GM23338 (cell line): ENCODE data around the gene CSF3. TPM values are rescaled to one million over a fixed set of nuclear protein-coding genes. Genes with fewer than 3 reads are reported as not detected.
A peak's percentile ranks its signal among the peaks of the same experiment; 100 is the strongest.

ENCODE experiments used
- ATAC-seq: fragments of 200-7000 bp; cut with Tn5 transposase; 3 replicates; pipeline ENCODE4 v1.9.1; 2020
- DNase-seq: peaks from one replicate; pipeline ENCODE4 v3.0.0-alpha.2; 2015; ENCODE audit warnings: low spot score
- H2AFZ ChIP-seq: fragments of 200-600 bp; sonication (generic); 2 replicates; pipeline ENCODE4 v1.8.0; 2016; ENCODE audit warnings: antibody characterized with exemption, mild to moderate bottlenecking, moderate library complexity
- H3F3A ChIP-seq: fragments of 200-600 bp; sonication (generic); replicated peaks from 2 replicates; pipeline ENCODE4 v1.8.0; 2017; ENCODE audit warnings: antibody characterized with exemption, mixed run types, low read depth
- H3K27ac ChIP-seq: fragments of 200-600 bp; sonication (generic); 2 replicates; pipeline ENCODE4 v1.6.1; 2016; ENCODE audit warnings: low read depth
- H3K27me3 ChIP-seq: fragments of 200-600 bp; sonication (generic); 2 replicates; pipeline ENCODE4 v1.8.0; 2016; ENCODE audit warnings: mild to moderate bottlenecking, mixed run types, moderate library complexity; ENCODE audit not compliant: insufficient read depth
- H3K36me3 ChIP-seq: fragments of 200-600 bp; sonication (generic); 2 replicates; pipeline ENCODE4 v1.8.0; 2016; ENCODE audit warnings: mild to moderate bottlenecking; ENCODE audit not compliant: insufficient read depth
- H3K4me1 ChIP-seq: fragments of 200-600 bp; sonication (generic); 2 replicates; pipeline ENCODE4 v1.8.0; 2016; ENCODE audit warnings: mild to moderate bottlenecking, moderate library complexity; ENCODE audit not compliant: insufficient read depth
- H3K4me2 ChIP-seq: fragments of 200-600 bp; sonication (generic); 2 replicates; pipeline ENCODE4 v1.7.1; 2017; ENCODE audit warnings: mixed run types
- H3K4me3 ChIP-seq: fragments of 200-600 bp; sonication (generic); 2 replicates; pipeline ENCODE4 v1.6.1; 2016; ENCODE audit warnings: mixed run types
- H3K79me2 ChIP-seq: fragments of 200-600 bp; sonication (generic); replicated peaks from 2 replicates; pipeline ENCODE4 v1.8.0; 2017; ENCODE audit warnings: mild to moderate bottlenecking; ENCODE audit not compliant: insufficient read depth
- H3K9me2 ChIP-seq: fragments of 200-600 bp; sonication (generic); 2 replicates; pipeline ENCODE4 v1.8.0; 2017; ENCODE audit not compliant: insufficient read depth
- H4K20me1 ChIP-seq: fragments of 200-600 bp; sonication (generic); replicated peaks from 2 replicates; pipeline ENCODE4 v1.8.0; 2017; ENCODE audit warnings: mild to moderate bottlenecking; ENCODE audit not compliant: insufficient read depth
- H3K27ac Mint-ChIP-seq: 2 replicates; pipeline ENCODE4 v1.8.0; 2020; ENCODE audit warnings: inconsistent platforms, mild to moderate bottlenecking, moderate library complexity, mixed read lengths
- H3K27me3 Mint-ChIP-seq: 3 replicates; pipeline ENCODE4 v1.8.0; 2022; ENCODE audit warnings: low read depth, mild to moderate bottlenecking, moderate library complexity, mixed read lengths, inconsistent platforms; ENCODE audit not compliant: insufficient read depth, poor library complexity
- H3K36me3 Mint-ChIP-seq: 3 replicates; pipeline ENCODE4 v1.8.0; 2021; ENCODE audit warnings: low read depth, mild to moderate bottlenecking, inconsistent platforms, moderate library complexity, mixed read lengths
- H3K4me1 Mint-ChIP-seq: 3 replicates; pipeline ENCODE4 v1.8.0; 2020; ENCODE audit warnings: mild to moderate bottlenecking, inconsistent platforms, mixed read lengths
- H3K4me3 Mint-ChIP-seq: 3 replicates; pipeline ENCODE4 v1.8.0; 2021; ENCODE audit warnings: moderate library complexity, mild to moderate bottlenecking, inconsistent platforms, mixed read lengths
- H3K9me3 Mint-ChIP-seq: 3 replicates; pipeline ENCODE4 v1.8.0; 2020; ENCODE audit warnings: moderate library complexity, mild to moderate bottlenecking, inconsistent platforms, mixed read lengths
- CREB1 ChIP-seq: fragments of 250-450 bp; sonication (Bioruptor Pico); IDR thresholded peaks from 2 replicates; pipeline ENCODE4 v1.5.0; 2020; ENCODE audit warnings: low read depth, mild to moderate bottlenecking, moderate library complexity
- EZH2 ChIP-seq: fragments of 200-600 bp; sonication (generic); IDR thresholded peaks from one replicate; pipeline ENCODE4 v1.8.0; 2017; ENCODE audit warnings: antibody characterized with exemption, mild to moderate bottlenecking, low read depth; ENCODE audit not compliant: unreplicated experiment
- JUNB ChIP-seq: IDR thresholded peaks from one replicate; pipeline ENCODE4 v1.6.1; 2016; ENCODE audit warnings: antibody characterized with exemption; ENCODE audit not compliant: unreplicated experiment
- NANOG ChIP-seq: IDR thresholded peaks from 2 replicates; pipeline ENCODE4 v1.6.1; 2016; ENCODE audit warnings: antibody characterized with exemption, borderline replicate concordance
- POLR2AphosphoS5 ChIP-seq: IDR thresholded peaks from 2 replicates; pipeline ENCODE4 v1.6.1; 2016; ENCODE audit warnings: antibody characterized with exemption, low read depth
- REST ChIP-seq: IDR thresholded peaks from one replicate; pipeline ENCODE4 v1.6.1; 2018; ENCODE audit warnings: antibody characterized with exemption; ENCODE audit not compliant: unreplicated experiment
- ZNF114 ChIP-seq: fragments of 250-450 bp; sonication (Bioruptor Pico); IDR thresholded peaks from 2 replicates; pipeline ENCODE4 v1.5.0; 2020; ENCODE audit warnings: mild to moderate bottlenecking, moderate library complexity
- ZNF462 ChIP-seq: fragments of 250-450 bp; sonication (Bioruptor Pico); IDR thresholded peaks from 2 replicates; pipeline ENCODE4 v1.5.0; 2020; ENCODE audit warnings: mild to moderate bottlenecking, moderate library complexity
- polyA plus RNA-seq: library from polyadenylated mRNA; unstranded; fragments of >200 nt; fragmentation: Nextera tagmentation; extraction: Ambion mirVana; gene quantifications from 2 replicates; pipeline ENCODE4 v1.2.1, GENCODE V29; 2016
- total RNA-seq: library from RNA; depleted of rRNA; stranded (reverse); fragments of >200 nt; shearing (Covaris generic); gene quantifications from 2 replicates; pipeline ENCODE4 v1.2.3, GENCODE V29; 2014

CSF3 gene
- total and polyA plus RNA-seq, 2 experiments from 2014 or later, result not detected

GRCh38 chr17:40063187-40063771 is 48.0 kb downstream of the CSF3 start:
- H3K4me2 ChIP-seq, result peak overlapping the region; percentile 89
- DNase-seq (no peak), ATAC-seq (peak; percentile 64)
- H3K27me3 ChIP-seq, result peaks cover 20% of the 10 kb centered on the region
- H3K4me1 Mint-ChIP-seq, result peaks cover 60% of the 10 kb centered on the region
- no peaks in the 10 kb centered on the region for H3K9me3 Mint-ChIP-seq
- peak overlapping the region; percentile 91 for H2AFZ ChIP-seq
- 0 out of 2 replicates have a peak, but pooled peaks cover 20% of the 10 kb centered on the region for H3F3A ChIP-seq
- peaks cover 36% of the 10 kb centered on the region for H3K27me3 Mint-ChIP-seq
- H3K4me1 ChIP-seq, result peaks cover 37% of the 10 kb centered on the region
- H3K27ac Mint-ChIP-seq, result no peak overlapping the region
- TF ChIP-seq POLR2AphosphoS5, result peak; percentile 66
- no peak for TF ChIP-seq JUNB
- TF ChIP-seq EZH2, result no peak
- no peak for TF ChIP-seq REST
- TF ChIP-seq CREB1 (CRISPR knock-in tag), result no peak
- no peak for TF ChIP-seq ZNF114 (CRISPR knock-in tag)
- no peak for TF ChIP-seq ZNF462
- TF ChIP-seq NANOG, result no peak
- no peaks in the 10 kb centered on the region for H3K79me2 ChIP-seq
- H3K4me3 Mint-ChIP-seq, result peak overlapping the region; percentile 82
- no peaks in the 10 kb centered on the region for H4K20me1 ChIP-seq
- H3K36me3 Mint-ChIP-seq, result no peaks in the 10 kb centered on the region
- H3K27ac ChIP-seq, result no peak overlapping the region
- H3K9me2 ChIP-seq, result no peaks in the 10 kb centered on the region
- peak overlapping the region; percentile 92 for H3K4me3 ChIP-seq
- H3K36me3 ChIP-seq, result no peaks in the 10 kb centered on the region
